Stimulated activated CD4-positive, alpha-beta T cell treated with anti-CD3 and anti-CD28 coated beads, Interleukin-1b, Interleukin-23, amount 100 ng/mL, for 4 hours (primary cell): ENCODE data around the gene HAUS3.
A peak's percentile ranks its signal among the peaks of the same experiment; 100 is the strongest.

ENCODE experiments used
- DNase-seq, 2 donors: peaks; one replicate each; pipeline ENCODE4 v3.0.0-alpha.2; 2020; ENCODE audit warnings: low read depth in 2 of 2

The HAUS3 gene

GRCh38 chr4:2241410-2242353 lies at the start of gene HAUS3, which contains the start of gene POLN:
Gene HAUS3 (minus strand): TSS chr4:2242121. CDS start chr4:2240946, 1,175 bp downstream.
Gene POLN (minus strand): TSS chr4:2242121. CDS start chr4:2229231, 12,890 bp downstream.
- peak; percentile 97 to 98 for DNase-seq

GRCh38 chr4:2290974-2291704 lies 49.2 kb upstream of the HAUS3 start:
- peak; percentile 15 to 27 for DNase-seq

- DNase-seq, result no peak
Observed at GRCh38 chr4:2290488-2290887, 48.6 kb upstream of the HAUS3 start.

- DNase-seq, result no peak
Observed at GRCh38 chr4:2289955-2290333, 48.0 kb upstream of the HAUS3 start.

GRCh38 chr4:2289311-2289954 lies 47.5 kb upstream of the HAUS3 start:
- no peak for DNase-seq

- no peak for DNase-seq
Observed at GRCh38 chr4:2288051-2288541, 46.2 kb upstream of the HAUS3 start.

GRCh38 chr4:2287594-2287915 lies 45.6 kb upstream of the HAUS3 start:
- DNase-seq, result no peak

- DNase-seq, result no peak
Observed at GRCh38 chr4:2286904-2287593, 45.1 kb upstream of the HAUS3 start.

GRCh38 chr4:2285613-2286381 lies 43.9 kb upstream of the HAUS3 start:
- DNase-seq, result no peak

- DNase-seq, result no peak
Observed at GRCh38 chr4:2284934-2285612, 43.2 kb upstream of the HAUS3 start.

GRCh38 chr4:2284161-2284933 lies 42.4 kb upstream of the HAUS3 start:
- no peak for DNase-seq

- DNase-seq, result no peak
Observed at GRCh38 chr4:2283199-2283711, 41.3 kb upstream of the HAUS3 start.

GRCh38 chr4:2281575-2282343 lies 39.8 kb upstream of the HAUS3 start:
- peak; percentile 19 to 55 for DNase-seq

GRCh38 chr4:2280531-2281300 lies 38.8 kb upstream of the HAUS3 start:
- no peak for DNase-seq

- DNase-seq, result no peak
Observed at GRCh38 chr4:2277956-2278355, 36.0 kb upstream of the HAUS3 start.

- no peak for DNase-seq
Observed at GRCh38 chr4:2276581-2277325, 34.8 kb upstream of the HAUS3 start.
